GM21526 (cell line): ENCODE data around the gene GALK2.

Experiments used
- ATAC-seq: cut with Tn5 transposase; IDR thresholded peaks from one replicate; pipeline ENCODE4 v1.9.1; 2021; ENCODE audit warnings: moderate library complexity; ENCODE audit not compliant: unreplicated experiment, low FRiP score

Gene GALK2

GRCh38 chr15:49278751-49279150 lies 108.7 kb downstream of the GALK2 start:
- ATAC-seq, result no peak

DNA sequence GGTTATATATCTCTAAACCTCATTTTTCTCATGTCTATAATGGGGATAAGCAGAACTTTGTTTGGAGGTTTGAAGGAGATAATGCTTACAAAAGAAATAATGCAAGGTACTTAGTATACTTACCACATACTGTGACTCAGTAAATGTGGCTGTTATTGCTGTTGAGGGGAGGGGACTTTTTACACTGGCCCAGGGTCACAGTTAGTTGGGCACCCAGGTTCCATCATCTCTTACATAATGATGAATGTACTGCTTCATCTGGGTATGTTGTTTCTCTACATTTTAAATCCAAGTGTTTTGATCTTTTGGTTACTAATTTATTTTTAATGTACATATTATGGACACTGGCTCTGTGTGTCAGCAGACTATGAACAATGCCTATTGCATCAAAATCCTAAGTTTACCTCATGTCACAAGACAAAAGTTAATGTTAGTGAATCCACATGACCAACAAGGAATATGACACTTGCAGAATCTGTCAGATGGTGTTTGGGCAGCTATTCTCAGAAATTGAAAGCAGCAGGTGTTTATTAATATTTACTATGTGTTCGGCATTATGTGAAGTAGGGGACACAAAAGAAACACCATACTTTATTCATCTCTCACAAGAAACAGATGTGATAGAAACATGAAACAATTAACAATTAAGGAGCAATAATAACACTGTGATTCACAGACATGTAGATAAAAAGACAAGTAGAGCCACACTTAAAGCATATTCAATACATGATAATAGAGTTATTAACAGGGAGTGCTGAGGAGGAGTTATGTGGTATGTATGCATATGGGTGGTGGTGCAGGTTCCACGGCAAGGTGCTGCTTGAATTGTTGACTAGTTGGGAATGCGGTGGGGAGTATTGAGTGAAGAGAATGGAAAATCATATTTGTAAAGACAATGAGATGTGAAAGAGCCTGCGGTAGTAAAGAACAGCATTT lies 109.7 kb downstream of the GALK2 start:
- ATAC-seq, result no peak

GRCh38 chr15:49282366-49282765 lies 112.3 kb downstream of the GALK2 start:
- ATAC-seq, result no peak

DNA sequence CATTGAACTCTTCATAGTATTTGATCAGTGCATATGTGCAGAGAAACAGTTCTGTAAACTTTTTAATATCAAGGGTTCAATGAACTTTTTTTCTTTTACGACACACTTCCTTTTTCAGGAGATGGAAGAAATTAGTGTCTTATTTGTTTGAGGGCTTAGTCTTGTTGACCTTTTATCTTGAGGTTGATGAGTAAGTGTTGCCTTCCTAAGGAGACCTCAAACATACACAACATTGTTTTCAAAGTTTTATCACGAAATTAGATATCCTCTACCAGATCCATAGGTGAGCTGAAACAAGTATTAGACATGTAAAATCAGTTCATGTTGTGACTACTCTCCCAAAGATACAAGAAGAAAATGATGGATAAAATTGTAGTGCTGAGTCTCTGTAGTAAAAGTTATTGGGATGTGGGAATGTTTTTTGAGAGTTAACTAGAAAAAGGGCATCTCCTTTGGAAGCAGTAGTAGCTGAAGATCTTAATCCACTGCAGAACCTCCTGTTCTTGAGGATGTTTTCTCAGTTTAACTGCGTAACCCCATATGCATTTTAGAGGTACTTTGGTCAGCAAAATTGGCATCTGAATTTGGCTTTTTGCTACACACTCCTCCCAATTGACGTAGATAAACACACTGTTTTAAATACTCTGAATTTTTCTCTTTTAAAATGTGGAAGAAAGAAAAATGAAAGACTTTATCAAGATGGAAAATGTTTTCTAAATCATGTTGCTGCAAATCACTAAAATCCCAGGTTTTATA lies 116.8 kb downstream of the GALK2 start:
- ATAC-seq, result no peak

DNA sequence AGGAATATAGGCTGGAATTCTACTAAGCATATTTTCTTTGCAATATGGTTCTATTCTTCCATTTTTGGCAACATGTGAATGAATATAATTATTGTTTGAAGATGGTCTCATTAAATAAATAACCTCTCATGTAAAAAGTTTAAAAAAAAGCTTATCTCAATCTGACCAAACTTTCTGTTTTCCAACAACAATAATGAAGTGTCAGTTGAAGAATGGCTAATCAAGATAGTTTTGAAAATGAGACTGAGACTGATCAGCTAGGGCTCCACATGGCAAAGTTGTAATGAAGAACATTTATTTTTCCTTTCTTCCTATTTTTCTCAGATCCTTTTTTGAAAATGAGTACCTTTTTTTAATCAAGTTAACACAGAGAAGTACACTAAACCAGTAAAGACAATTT lies 117.4 kb downstream of the GALK2 start:
- no peak for ATAC-seq

- no peak for ATAC-seq
Observed at GRCh38 chr15:49288391-49288790, 118.3 kb downstream of the GALK2 start.

DNA sequence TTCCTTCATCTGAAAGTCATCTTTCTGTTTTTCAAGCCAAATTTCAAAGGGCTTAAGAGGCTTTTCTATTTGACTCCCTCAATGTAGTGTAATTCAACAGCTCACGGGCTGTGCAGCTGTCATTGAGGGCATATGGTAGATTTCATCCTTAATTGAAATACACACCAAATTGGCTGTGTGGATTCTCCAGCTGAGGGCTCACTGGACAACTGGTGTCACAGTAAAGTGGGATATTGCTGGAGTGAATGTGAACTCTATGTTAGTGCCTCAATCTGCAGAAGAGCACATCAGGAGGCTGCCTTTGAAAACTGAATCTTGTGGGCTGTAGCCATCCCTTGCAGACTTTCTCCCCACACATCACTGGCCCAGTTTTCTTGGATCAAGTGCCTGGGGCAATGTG lies 120.1 kb downstream of the GALK2 start:
- ATAC-seq, result no peak

- ATAC-seq, result no peak
Observed at GRCh38 chr15:49293941-49294340, 123.9 kb downstream of the GALK2 start.

DNA sequence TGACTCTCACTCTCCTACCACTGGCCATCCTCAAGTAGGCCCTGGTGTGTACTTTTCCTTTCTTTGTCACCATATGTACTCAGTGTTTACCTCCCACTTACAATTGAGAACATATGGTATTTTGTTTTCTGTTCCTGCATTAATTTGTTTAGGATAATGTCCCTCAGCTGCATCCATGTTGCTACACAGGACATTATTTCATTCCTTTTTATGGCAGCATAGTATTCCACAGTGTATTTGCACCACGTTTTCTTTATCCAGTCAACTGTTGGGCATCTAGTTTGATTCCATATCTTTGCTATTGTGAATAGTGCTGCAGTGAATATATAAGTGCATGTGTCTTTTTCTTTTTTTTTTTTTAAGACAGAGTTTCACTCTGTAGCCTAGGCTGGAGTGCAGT lies 126.2 kb downstream of the GALK2 start:
- no peak for ATAC-seq

DNA sequence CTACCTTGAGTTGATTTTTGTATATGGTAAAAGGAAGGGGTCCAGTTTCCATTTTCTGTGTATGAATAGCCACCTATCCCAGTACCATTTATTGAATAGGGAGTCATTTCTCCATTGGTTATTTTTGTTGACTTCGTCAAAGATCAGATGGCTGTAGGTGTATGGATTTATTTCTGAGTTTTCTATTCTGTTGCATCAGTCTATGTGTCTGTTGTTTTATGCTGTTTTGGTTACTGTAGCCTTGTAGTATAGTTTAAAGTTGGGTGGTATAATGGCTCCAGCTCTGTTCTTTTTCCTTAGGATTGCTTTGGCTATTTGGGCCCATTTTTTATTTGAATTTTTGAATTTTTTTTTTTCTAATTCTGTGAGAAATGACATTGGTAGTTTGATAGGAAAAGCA lies 127.5 kb downstream of the GALK2 start:
- ATAC-seq, result no peak

- ATAC-seq, result no peak
Observed at GRCh38 chr15:49300856-49301255, 130.8 kb downstream of the GALK2 start.

DNA sequence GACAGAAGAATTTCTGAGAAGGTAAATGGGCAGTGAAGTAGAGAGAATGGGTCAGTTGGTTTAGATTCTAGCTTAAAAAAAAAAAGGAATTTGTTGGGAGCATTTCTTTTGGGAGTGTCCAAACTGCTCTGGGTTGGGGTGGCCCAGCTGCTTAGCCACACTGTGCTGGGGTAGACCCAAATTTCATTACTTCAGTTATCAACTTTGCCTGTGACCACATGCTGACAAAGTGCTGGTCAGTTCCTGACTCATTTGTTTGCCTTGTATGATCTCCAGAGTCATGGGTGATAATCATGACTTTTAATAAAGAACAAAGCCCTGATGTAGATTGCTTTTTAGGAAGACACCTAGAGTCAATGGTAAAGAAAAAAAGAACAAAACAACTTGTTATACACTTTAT lies 131.5 kb downstream of the GALK2 start:
- no peak for ATAC-seq

GRCh38 chr15:49303003-49303402 lies 133.0 kb downstream of the GALK2 start:
- ATAC-seq, result no peak

DNA sequence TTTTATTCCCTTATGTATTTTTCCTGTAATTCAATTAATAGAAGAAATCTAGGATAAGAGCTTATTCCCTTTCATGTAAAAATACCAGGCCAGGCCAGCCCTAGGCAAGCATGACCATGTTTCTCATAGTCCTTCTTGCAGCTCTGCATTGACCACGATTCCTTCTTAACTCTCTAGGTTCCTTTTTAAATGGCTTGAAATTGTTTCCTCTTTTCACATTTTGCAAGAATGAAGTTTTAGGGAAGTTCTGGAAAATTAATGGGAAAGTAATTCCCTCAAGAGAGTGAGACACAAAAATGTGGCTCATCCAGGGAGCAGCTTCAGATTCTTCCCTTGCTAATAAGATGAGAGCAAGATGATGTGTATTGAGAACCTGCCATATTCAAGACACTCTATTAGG lies 136.5 kb downstream of the GALK2 start:
- no peak for ATAC-seq

DNA sequence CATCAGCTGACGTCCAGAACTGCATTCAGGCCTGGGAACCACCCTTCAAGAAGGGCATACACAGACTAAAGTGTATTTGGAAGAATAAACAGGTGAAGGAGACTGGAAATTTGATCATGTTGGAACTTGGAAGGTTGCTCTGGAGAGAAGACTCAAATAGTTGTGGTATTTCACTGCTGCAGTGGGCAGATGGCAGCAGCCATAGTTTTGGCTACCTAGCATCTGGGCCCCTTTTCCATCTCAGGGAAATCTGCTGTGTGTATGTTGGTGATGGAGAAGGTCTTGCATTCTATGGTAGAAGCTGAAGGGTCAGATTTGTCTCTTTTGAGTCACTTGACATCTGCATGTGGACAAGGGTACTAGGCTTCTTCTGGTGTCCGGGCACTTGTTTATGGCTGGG lies 138.6 kb downstream of the GALK2 start:
- no peak for ATAC-seq

- ATAC-seq, result no peak
Observed at GRCh38 chr15:49309889-49310288, 139.8 kb downstream of the GALK2 start.

DNA sequence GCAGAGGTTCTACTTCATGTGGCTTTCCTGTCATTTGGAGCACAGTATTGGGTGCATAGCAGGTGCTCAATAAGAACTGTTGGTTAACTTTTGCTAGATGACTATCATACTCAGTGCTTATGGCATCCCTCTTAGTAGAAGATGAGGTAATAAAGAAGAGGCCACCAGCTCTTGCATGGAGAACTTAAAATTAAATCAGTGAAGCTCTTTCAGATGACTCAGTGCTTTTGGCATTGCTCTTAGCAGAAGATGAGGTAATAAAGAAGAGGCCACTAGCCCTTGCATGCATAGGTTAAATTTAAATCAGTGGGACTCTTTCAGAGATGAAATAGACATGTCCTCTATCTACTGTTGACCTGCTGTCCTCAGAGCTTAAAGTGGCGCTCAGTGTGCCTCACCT lies 143.6 kb downstream of the GALK2 start:
- no peak for ATAC-seq

GRCh38 chr15:49314716-49315115 lies 144.7 kb downstream of the GALK2 start:
- no peak for ATAC-seq

DNA sequence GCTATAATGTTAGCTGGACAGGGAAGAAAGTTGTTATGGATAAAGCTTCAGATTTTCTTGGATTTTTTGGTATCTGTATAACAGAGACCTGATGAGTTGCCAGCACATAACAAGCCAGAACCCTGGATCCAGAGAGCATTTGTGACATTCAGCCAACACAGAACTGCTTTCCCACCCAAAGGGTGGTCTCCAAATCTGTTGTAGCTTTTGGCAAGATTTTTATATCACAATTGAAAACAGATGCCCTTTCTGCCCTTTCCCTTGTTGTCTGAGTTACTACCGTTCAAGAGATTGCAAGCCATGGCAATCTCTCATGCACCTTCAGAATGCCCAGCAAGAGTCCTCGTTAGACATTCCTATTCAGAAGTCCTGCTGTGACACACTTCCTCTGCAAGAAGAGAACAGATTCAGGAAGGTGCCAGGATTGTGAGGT lies 145.4 kb downstream of the GALK2 start:
- no peak for ATAC-seq

- ATAC-seq, result no peak
Observed at GRCh38 chr15:49320351-49320750, 150.3 kb downstream of the GALK2 start.

- ATAC-seq, result no peak
Observed at GRCh38 chr15:49323207-49323606, 153.2 kb downstream of the GALK2 start.

- no peak for ATAC-seq
Observed at GRCh38 chr15:49327927-49328326, 157.9 kb downstream of the GALK2 start.
